GM23338 (cell line): ENCODE measurements around the gene MTMR1.

Experiments used
- CREB1 ChIP-seq: fragments of 250-450 bp; sonication (Bioruptor Pico); IDR thresholded peaks from 2 replicates; pipeline ENCODE4 v1.5.0; 2020; ENCODE audit warnings: low read depth, mild to moderate bottlenecking, moderate library complexity
- EZH2 ChIP-seq: fragments of 200-600 bp; sonication (generic); IDR thresholded peaks from one replicate; pipeline ENCODE4 v1.8.0; 2017; ENCODE audit warnings: antibody characterized with exemption, mild to moderate bottlenecking, low read depth; ENCODE audit not compliant: unreplicated experiment
- EZH2phosphoT487 ChIP-seq: fragments of 200-600 bp; sonication (generic); IDR thresholded peaks from one replicate; pipeline ENCODE4 v1.8.1; 2018; ENCODE audit warnings: antibody characterized with exemption; ENCODE audit not compliant: unreplicated experiment
- JUNB ChIP-seq: IDR thresholded peaks from one replicate; pipeline ENCODE4 v1.6.1; 2016; ENCODE audit warnings: antibody characterized with exemption; ENCODE audit not compliant: unreplicated experiment
- NANOG ChIP-seq: IDR thresholded peaks from 2 replicates; pipeline ENCODE4 v1.6.1; 2016; ENCODE audit warnings: antibody characterized with exemption, borderline replicate concordance
- POLR2AphosphoS5 ChIP-seq: IDR thresholded peaks from 2 replicates; pipeline ENCODE4 v1.6.1; 2016; ENCODE audit warnings: antibody characterized with exemption, low read depth
- STAT1 ChIP-seq: IDR thresholded peaks from one replicate; pipeline ENCODE4 v1.6.1; 2016; ENCODE audit warnings: antibody characterized with exemption; ENCODE audit not compliant: unreplicated experiment
- ZNF114 ChIP-seq: fragments of 250-450 bp; sonication (Bioruptor Pico); IDR thresholded peaks from 2 replicates; pipeline ENCODE4 v1.5.0; 2020; ENCODE audit warnings: mild to moderate bottlenecking, moderate library complexity
- TF ChIP-seq, protein P1 (sequence below), 2 experiments: fragments of 200-600 bp in 1 of 2; sonication (generic) in 1 of 2; conservative IDR thresholded peaks; 2 replicates each; pipeline versions ENCODE4 v1.5.1 to v1.6.1; 2016 to 2017; ENCODE audit warnings: antibody characterized with exemption in 2 of 2, low read depth in 2 of 2, mild to moderate bottlenecking in 2 of 2, moderate library complexity in 1 of 2
- TF ChIP-seq, protein P2 (sequence below): IDR thresholded peaks from 2 replicates; pipeline ENCODE4 v1.6.1; 2016; ENCODE audit warnings: antibody characterized with exemption
- TF ChIP-seq, protein P3 (sequence below): IDR thresholded peaks from one replicate; pipeline ENCODE4 v1.6.1; 2018; ENCODE audit warnings: antibody characterized with exemption; ENCODE audit not compliant: unreplicated experiment
- TF ChIP-seq, protein P4 (sequence below): fragments of 250-450 bp; sonication (Bioruptor Pico); IDR thresholded peaks from 2 replicates; pipeline ENCODE4 v1.5.0; 2020; ENCODE audit warnings: mild to moderate bottlenecking, moderate library complexity

DNA sequence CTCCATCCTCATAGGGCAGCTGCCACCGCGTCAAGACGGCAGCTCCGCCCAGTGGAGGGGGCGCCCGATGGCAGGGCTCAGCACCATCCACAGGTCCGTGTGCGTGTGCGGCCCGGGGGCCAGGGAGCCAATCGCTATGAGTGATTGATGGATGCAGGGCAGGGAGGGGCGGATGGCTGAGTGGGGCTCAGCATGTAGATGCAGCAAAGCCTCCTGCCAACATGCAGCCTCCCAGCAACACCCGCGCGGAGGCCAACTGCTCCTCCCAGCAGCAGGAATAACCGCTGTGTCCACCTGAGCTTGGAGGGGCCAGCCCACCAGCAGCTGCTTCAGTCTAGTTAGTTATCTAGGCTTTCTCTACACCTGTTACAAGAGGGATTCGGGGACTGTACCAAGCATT is 77.4 kb downstream of the MTMR1 start:
- TF ChIP-seq, protein P1, sequence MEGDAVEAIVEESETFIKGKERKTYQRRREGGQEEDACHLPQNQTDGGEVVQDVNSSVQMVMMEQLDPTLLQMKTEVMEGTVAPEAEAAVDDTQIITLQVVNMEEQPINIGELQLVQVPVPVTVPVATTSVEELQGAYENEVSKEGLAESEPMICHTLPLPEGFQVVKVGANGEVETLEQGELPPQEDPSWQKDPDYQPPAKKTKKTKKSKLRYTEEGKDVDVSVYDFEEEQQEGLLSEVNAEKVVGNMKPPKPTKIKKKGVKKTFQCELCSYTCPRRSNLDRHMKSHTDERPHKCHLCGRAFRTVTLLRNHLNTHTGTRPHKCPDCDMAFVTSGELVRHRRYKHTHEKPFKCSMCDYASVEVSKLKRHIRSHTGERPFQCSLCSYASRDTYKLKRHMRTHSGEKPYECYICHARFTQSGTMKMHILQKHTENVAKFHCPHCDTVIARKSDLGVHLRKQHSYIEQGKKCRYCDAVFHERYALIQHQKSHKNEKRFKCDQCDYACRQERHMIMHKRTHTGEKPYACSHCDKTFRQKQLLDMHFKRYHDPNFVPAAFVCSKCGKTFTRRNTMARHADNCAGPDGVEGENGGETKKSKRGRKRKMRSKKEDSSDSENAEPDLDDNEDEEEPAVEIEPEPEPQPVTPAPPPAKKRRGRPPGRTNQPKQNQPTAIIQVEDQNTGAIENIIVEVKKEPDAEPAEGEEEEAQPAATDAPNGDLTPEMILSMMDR (conservative IDR thresholded peaks at IDR 0.05; ENCODE audit: low read depth in 2 of 2), result no peak
- TF ChIP-seq, protein P2, sequence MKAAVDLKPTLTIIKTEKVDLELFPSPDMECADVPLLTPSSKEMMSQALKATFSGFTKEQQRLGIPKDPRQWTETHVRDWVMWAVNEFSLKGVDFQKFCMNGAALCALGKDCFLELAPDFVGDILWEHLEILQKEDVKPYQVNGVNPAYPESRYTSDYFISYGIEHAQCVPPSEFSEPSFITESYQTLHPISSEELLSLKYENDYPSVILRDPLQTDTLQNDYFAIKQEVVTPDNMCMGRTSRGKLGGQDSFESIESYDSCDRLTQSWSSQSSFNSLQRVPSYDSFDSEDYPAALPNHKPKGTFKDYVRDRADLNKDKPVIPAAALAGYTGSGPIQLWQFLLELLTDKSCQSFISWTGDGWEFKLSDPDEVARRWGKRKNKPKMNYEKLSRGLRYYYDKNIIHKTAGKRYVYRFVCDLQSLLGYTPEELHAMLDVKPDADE, result no peak
- TF ChIP-seq, protein P3, sequence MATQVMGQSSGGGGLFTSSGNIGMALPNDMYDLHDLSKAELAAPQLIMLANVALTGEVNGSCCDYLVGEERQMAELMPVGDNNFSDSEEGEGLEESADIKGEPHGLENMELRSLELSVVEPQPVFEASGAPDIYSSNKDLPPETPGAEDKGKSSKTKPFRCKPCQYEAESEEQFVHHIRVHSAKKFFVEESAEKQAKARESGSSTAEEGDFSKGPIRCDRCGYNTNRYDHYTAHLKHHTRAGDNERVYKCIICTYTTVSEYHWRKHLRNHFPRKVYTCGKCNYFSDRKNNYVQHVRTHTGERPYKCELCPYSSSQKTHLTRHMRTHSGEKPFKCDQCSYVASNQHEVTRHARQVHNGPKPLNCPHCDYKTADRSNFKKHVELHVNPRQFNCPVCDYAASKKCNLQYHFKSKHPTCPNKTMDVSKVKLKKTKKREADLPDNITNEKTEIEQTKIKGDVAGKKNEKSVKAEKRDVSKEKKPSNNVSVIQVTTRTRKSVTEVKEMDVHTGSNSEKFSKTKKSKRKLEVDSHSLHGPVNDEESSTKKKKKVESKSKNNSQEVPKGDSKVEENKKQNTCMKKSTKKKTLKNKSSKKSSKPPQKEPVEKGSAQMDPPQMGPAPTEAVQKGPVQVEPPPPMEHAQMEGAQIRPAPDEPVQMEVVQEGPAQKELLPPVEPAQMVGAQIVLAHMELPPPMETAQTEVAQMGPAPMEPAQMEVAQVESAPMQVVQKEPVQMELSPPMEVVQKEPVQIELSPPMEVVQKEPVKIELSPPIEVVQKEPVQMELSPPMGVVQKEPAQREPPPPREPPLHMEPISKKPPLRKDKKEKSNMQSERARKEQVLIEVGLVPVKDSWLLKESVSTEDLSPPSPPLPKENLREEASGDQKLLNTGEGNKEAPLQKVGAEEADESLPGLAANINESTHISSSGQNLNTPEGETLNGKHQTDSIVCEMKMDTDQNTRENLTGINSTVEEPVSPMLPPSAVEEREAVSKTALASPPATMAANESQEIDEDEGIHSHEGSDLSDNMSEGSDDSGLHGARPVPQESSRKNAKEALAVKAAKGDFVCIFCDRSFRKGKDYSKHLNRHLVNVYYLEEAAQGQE, result no peak
- TF ChIP-seq EZH2 (no peak), EZH2phosphoT487 (no peak), CREB1 (no peak), POLR2AphosphoS5 (no peak), JUNB (no peak), STAT1 (no peak), NANOG (no peak), ZNF114 (CRISPR knock-in tag) (no peak)
- TF ChIP-seq, protein P4, sequence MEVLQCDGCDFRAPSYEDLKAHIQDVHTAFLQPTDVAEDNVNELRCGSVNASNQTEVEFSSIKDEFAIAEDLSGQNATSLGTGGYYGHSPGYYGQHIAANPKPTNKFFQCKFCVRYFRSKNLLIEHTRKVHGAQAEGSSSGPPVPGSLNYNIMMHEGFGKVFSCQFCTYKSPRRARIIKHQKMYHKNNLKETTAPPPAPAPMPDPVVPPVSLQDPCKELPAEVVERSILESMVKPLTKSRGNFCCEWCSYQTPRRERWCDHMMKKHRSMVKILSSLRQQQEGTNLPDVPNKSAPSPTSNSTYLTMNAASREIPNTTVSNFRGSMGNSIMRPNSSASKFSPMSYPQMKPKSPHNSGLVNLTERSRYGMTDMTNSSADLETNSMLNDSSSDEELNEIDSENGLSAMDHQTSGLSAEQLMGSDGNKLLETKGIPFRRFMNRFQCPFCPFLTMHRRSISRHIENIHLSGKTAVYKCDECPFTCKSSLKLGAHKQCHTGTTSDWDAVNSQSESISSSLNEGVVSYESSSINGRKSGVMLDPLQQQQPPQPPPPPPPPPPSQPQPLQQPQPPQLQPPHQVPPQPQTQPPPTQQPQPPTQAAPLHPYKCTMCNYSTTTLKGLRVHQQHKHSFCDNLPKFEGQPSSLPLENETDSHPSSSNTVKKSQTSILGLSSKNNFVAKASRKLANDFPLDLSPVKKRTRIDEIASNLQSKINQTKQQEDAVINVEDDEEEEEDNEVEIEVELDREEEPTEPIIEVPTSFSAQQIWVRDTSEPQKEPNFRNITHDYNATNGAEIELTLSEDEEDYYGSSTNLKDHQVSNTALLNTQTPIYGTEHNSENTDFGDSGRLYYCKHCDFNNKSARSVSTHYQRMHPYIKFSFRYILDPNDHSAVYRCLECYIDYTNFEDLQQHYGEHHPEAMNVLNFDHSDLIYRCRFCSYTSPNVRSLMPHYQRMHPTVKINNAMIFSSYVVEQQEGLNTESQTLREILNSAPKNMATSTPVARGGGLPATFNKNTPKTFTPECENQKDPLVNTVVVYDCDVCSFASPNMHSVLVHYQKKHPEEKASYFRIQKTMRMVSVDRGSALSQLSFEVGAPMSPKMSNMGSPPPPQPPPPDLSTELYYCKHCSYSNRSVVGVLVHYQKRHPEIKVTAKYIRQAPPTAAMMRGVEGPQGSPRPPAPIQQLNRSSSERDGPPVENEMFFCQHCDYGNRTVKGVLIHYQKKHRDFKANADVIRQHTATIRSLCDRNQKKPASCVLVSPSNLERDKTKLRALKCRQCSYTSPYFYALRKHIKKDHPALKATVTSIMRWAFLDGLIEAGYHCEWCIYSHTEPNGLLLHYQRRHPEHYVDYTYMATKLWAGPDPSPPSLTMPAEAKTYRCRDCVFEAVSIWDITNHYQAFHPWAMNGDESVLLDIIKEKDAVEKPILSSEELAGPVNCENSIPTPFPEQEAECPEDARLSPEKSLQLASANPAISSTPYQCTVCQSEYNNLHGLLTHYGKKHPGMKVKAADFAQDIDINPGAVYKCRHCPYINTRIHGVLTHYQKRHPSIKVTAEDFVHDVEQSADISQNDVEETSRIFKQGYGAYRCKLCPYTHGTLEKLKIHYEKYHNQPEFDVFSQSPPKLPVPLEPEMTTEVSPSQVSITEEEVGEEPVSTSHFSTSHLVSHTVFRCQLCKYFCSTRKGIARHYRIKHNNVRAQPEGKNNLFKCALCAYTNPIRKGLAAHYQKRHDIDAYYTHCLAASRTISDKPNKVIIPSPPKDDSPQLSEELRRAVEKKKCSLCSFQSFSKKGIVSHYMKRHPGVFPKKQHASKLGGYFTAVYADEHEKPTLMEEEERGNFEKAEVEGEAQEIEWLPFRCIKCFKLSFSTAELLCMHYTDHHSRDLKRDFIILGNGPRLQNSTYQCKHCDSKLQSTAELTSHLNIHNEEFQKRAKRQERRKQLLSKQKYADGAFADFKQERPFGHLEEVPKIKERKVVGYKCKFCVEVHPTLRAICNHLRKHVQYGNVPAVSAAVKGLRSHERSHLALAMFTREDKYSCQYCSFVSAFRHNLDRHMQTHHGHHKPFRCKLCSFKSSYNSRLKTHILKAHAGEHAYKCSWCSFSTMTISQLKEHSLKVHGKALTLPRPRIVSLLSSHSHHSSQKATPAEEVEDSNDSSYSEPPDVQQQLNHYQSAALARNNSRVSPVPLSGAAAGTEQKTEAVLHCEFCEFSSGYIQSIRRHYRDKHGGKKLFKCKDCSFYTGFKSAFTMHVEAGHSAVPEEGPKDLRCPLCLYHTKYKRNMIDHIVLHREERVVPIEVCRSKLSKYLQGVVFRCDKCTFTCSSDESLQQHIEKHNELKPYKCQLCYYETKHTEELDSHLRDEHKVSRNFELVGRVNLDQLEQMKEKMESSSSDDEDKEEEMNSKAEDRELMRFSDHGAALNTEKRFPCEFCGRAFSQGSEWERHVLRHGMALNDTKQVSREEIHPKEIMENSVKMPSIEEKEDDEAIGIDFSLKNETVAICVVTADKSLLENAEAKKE (CRISPR knock-in tag), result no peak
